ENCODE results near the gene DMXL1.

- no peak for TF ChIP-seq CTCF (IDR thresholded peaks at IDR 0.05)
- no peak for TF ChIP-seq POLR2AphosphoS5 (IDR thresholded peaks at IDR 0.05; ENCODE audit: low read depth, low read length)
- TF ChIP-seq, protein P1, sequence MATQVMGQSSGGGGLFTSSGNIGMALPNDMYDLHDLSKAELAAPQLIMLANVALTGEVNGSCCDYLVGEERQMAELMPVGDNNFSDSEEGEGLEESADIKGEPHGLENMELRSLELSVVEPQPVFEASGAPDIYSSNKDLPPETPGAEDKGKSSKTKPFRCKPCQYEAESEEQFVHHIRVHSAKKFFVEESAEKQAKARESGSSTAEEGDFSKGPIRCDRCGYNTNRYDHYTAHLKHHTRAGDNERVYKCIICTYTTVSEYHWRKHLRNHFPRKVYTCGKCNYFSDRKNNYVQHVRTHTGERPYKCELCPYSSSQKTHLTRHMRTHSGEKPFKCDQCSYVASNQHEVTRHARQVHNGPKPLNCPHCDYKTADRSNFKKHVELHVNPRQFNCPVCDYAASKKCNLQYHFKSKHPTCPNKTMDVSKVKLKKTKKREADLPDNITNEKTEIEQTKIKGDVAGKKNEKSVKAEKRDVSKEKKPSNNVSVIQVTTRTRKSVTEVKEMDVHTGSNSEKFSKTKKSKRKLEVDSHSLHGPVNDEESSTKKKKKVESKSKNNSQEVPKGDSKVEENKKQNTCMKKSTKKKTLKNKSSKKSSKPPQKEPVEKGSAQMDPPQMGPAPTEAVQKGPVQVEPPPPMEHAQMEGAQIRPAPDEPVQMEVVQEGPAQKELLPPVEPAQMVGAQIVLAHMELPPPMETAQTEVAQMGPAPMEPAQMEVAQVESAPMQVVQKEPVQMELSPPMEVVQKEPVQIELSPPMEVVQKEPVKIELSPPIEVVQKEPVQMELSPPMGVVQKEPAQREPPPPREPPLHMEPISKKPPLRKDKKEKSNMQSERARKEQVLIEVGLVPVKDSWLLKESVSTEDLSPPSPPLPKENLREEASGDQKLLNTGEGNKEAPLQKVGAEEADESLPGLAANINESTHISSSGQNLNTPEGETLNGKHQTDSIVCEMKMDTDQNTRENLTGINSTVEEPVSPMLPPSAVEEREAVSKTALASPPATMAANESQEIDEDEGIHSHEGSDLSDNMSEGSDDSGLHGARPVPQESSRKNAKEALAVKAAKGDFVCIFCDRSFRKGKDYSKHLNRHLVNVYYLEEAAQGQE (IDR thresholded peaks at IDR 0.05; ENCODE audit: insufficient read depth in 1 of 2, low read depth in 2 of 2, low read length in 1 of 2) = no peak
- no peak for TF ChIP-seq TCF7L2 (IDR thresholded peaks at IDR 0.05; ENCODE audit: low read depth, low read length)
Observed at GRCh38 chr5:119264186-119264585, 193.3 kb downstream of the DMXL1 start.

All from Panc1 (cell line).